HepG2 (cell line): ENCODE measurements around the gene RPS5. TPM values are rescaled to one million over a fixed set of nuclear protein-coding genes. Genes with fewer than 3 reads are reported as not detected.

Source experiments
- CENPBD1 ChIP-seq: sonication (generic); formaldehyde crosslinking; IDR thresholded peaks from 2 replicates; pipeline ENCODE4 v1.8.0; 2022; ENCODE audit warnings: missing genetic modification reagents, low read depth, mild to moderate bottlenecking, borderline replicate concordance
- EZH2 ChIP-seq: conservative IDR thresholded peaks from 2 replicates; pipeline ENCODE4 v1.6.1; 2012; ENCODE audit warnings: mild to moderate bottlenecking, low read depth, low read length, moderate library complexity
- HMG20A ChIP-seq: IDR thresholded peaks from 2 replicates; pipeline ENCODE4 v1.6.1; 2016; ENCODE audit warnings: borderline replicate concordance
- PBX3 ChIP-seq: sonication (generic); formaldehyde crosslinking; IDR thresholded peaks from 2 replicates; pipeline ENCODE4 v1.8.1; 2023; ENCODE audit warnings: missing genetic modification reagents, inconsistent platforms, borderline replicate concordance
- POGZ ChIP-seq: sonication (generic); formaldehyde crosslinking; IDR thresholded peaks from 2 replicates; pipeline ENCODE4 v1.4.0; 2020; ENCODE audit warnings: mild to moderate bottlenecking, missing genetic modification reagents
- SALL1 ChIP-seq: sonication (generic); formaldehyde crosslinking; IDR thresholded peaks from 2 replicates; pipeline ENCODE4 v1.8.0; 2022; ENCODE audit warnings: mild to moderate bottlenecking, missing genetic modification reagents
- SKIL ChIP-seq: sonication (generic); formaldehyde crosslinking; IDR thresholded peaks from 2 replicates; pipeline ENCODE4 v1.8.0; 2022; ENCODE audit warnings: missing genetic modification reagents, mild to moderate bottlenecking, moderate library complexity, borderline replicate concordance
- ZFP82 ChIP-seq: sonication (generic); formaldehyde crosslinking; IDR thresholded peaks from 2 replicates; pipeline ENCODE4 v1.5.1; 2020; ENCODE audit warnings: mild to moderate bottlenecking, missing genetic modification reagents, borderline replicate concordance
- ZIK1 ChIP-seq: sonication (generic); formaldehyde crosslinking; IDR thresholded peaks from 2 replicates; pipeline ENCODE4 v1.5.0; 2020; ENCODE audit warnings: mild to moderate bottlenecking, low read depth, missing genetic modification reagents, borderline replicate concordance
- ZNF18 ChIP-seq: sonication (generic); formaldehyde crosslinking; IDR thresholded peaks from 2 replicates; pipeline ENCODE4 v1.8.0; 2022; ENCODE audit warnings: mild to moderate bottlenecking, missing genetic modification reagents; ENCODE audit not compliant: insufficient replicate concordance
- ZNF431 ChIP-seq: sonication (generic); formaldehyde crosslinking; IDR thresholded peaks from 2 replicates; pipeline ENCODE4 v1.9.0; 2022; ENCODE audit warnings: missing genetic modification reagents, low read depth, mild to moderate bottlenecking, borderline replicate concordance
- ZNF446 ChIP-seq: sonication (generic); formaldehyde crosslinking; IDR thresholded peaks from 2 replicates; pipeline ENCODE4 v1.5.0; 2020; ENCODE audit warnings: mild to moderate bottlenecking, missing genetic modification reagents
- ZNF646 ChIP-seq: sonication (generic); formaldehyde crosslinking; IDR thresholded peaks from 2 replicates; pipeline ENCODE4 v1.9.0; 2021; ENCODE audit warnings: mild to moderate bottlenecking, missing genetic modification reagents
- ZNF713 ChIP-seq: sonication (generic); formaldehyde crosslinking; IDR thresholded peaks from 2 replicates; pipeline ENCODE4 v1.4.0; 2020; ENCODE audit warnings: mild to moderate bottlenecking, missing genetic modification reagents
- polyA plus RNA-seq, 8 experiments: library from polyadenylated mRNA; depleted of rRNA in 3 of 8; stranded (reverse) in 7 of 8; unstranded in 1 of 8; fragments of >200 nt; fragmentation: Illumina TruSeq in 4 of 8; extraction: Trizol in 4 of 8; gene quantifications; 2 replicates each; pipeline versions ENCODE4 v1.2.1 to v1.2.3, GENCODE V29; 2011 to 2016; ENCODE audit warnings: low read depth in 4 of 8, missing spikeins in 1 of 8, mixed read lengths in 1 of 8; ENCODE audit not compliant: insufficient read depth in 1 of 8
- total RNA-seq, 5 experiments: library from RNA; depleted of rRNA; stranded (reverse); fragments of >200 nt; fragmentation: Illumina TruSeq; extraction: Trizol; gene quantifications; 2 replicates each; pipeline ENCODE4 v1.2.3, GENCODE V29; 2016; ENCODE audit warnings: low read depth in 1 of 5

Gene RPS5
- total and polyA plus RNA-seq, 2 of the 13 experiments (the other 11 are each of a cell fraction or from before 2014, with no cell fraction given) = 1,544 to 4,408 TPM

- TF ChIP-seq ZNF18 (CRISPR knock-in tag) (no peak), POGZ (no peak), CENPBD1 (CRISPR knock-in tag) (no peak), ZNF446 (no peak; the same call in 1 of the 2 replicates), ZIK1 (peak; percentile 26; the same call in 1 of the 2 replicates), SKIL (peak; percentile 43; the same call in 1 of the 2 replicates), ZNF431 (peak; percentile 84), SALL1 (CRISPR knock-in tag) (peak; percentile 48), HMG20A (CRISPR knock-in tag) (no peak), ZFP82 (CRISPR knock-in tag) (peak; percentile 66; the same call in 1 of the 2 replicates), PBX3 (no peak; the same call in 1 of the 2 replicates), EZH2 (no peak), ZNF713 (CRISPR knock-in tag) (0 out of 2 replicates have a peak, but pooled peaks have one; percentile 26), ZNF646 (CRISPR knock-in tag) (no peak)
Observed at GRCh38 chr19:58386576-58387337, at the start of gene RPS5 (continued).
